Loucy (cell line): ENCODE results near the gene GPR78.

ENCODE experiments used
- CTCF ChIP-seq: fragments of 200-600 bp; sonication (generic); conservative IDR thresholded peaks from 2 replicates; pipeline ENCODE4 v1.5.1; 2014; ENCODE audit warnings: mild to moderate bottlenecking, antibody characterized with exemption, low read length
- EZH2phosphoT487 ChIP-seq: fragments of 200-600 bp; IDR thresholded peaks from 2 replicates; pipeline ENCODE4 v1.6.1; 2018; ENCODE audit warnings: antibody characterized with exemption, mild to moderate bottlenecking, moderate library complexity, borderline replicate concordance

- TF ChIP-seq CTCF = no peak
- no peak for TF ChIP-seq EZH2phosphoT487
These were observed 33.5 kb downstream of the GPR78 start for GRCh38 chr4:8613421-8614364.
